H1 (cell line): ENCODE results near the gene USP3. TPM values are rescaled to one million over a fixed set of nuclear protein-coding genes. Genes with fewer than 3 reads are reported as not detected.

Source experiments
- ASH2L ChIP-seq: fragments of 200-600, 300-600 bp; sonication (generic); IDR thresholded peaks from one replicate; pipeline ENCODE4 v1.7.1; 2017; ENCODE audit warnings: low read length
- CBX5 ChIP-seq: fragments of 300-800, 300-1000 bp; sonication (generic); IDR thresholded peaks from 2 replicates; pipeline ENCODE4 v1.7.1; 2016; ENCODE audit warnings: antibody characterized with exemption, low read length, low read depth
- CEBPB ChIP-seq: IDR thresholded peaks from 2 replicates; pipeline ENCODE4 v1.6.1; 2012; ENCODE audit warnings: low read depth, low read length
- CTBP2 ChIP-seq: IDR thresholded peaks from 2 replicates; pipeline ENCODE4 v1.7.0; 2011; ENCODE audit warnings: borderline replicate concordance, mild to moderate bottlenecking, moderate library complexity, mixed read lengths, low read length; ENCODE audit not compliant: insufficient read depth, insufficient read length
- FOSL1 ChIP-seq: IDR thresholded peaks from 2 replicates; pipeline ENCODE4 v1.6.1; 2011; ENCODE audit warnings: mild to moderate bottlenecking, low read depth, low read length, moderate library complexity; ENCODE audit not compliant: insufficient read depth
- HDAC2 ChIP-seq, 2 experiments: fragments of 300-600 bp in 1 of 2; sonication (generic) in 1 of 2; IDR thresholded peaks; 2 replicates each; pipeline ENCODE4 v1.6.1; 2011 to 2012; ENCODE audit warnings: low read depth in 2 of 2, low read length in 2 of 2, mild to moderate bottlenecking in 2 of 2, moderate library complexity in 2 of 2, borderline replicate concordance in 1 of 2, inconsistent platforms in 1 of 2
- KDM1A ChIP-seq: fragments of 200-600, 300-600 bp; sonication (generic); IDR thresholded peaks from 2 replicates; pipeline ENCODE4 v1.7.1; 2016; ENCODE audit warnings: mild to moderate bottlenecking, low read length, borderline replicate concordance
- KDM4A ChIP-seq: IDR thresholded peaks from one replicate; pipeline ENCODE4 v1.7.1; 2012; ENCODE audit warnings: low read depth, mild to moderate bottlenecking, moderate library complexity, low read length, inconsistent platforms; ENCODE audit not compliant: severe bottlenecking
- KDM5A ChIP-seq: fragments of 200-600 bp; IDR thresholded peaks from 2 replicates; pipeline ENCODE4 v1.7.1; 2012; ENCODE audit warnings: mild to moderate bottlenecking, low read length, inconsistent platforms, mixed read lengths
- NANOG ChIP-seq: IDR thresholded peaks from 2 replicates; pipeline ENCODE4 v1.6.1; 2011; ENCODE audit warnings: low read length, low read depth, mild to moderate bottlenecking, inconsistent platforms; ENCODE audit not compliant: insufficient read depth, poor library complexity, severe bottlenecking
- PHF8 ChIP-seq: fragments of 200-600 bp; sonication (generic); conservative IDR thresholded peaks from 2 replicates; pipeline ENCODE4 v1.7.1; 2012; ENCODE audit warnings: low read depth, mild to moderate bottlenecking, inconsistent platforms, low read length, moderate library complexity
- POLR2A ChIP-seq, 2 experiments: IDR thresholded peaks; 1 replicate in 1 of 2; 2 replicates in 1 of 2; pipeline ENCODE4 v1.6.1; 2011; ENCODE audit warnings: low read depth in 2 of 2, low read length in 2 of 2, mild to moderate bottlenecking in 2 of 2; ENCODE audit errors: control extremely low read depth in 1 of 2
- POLR2AphosphoS5 ChIP-seq: IDR thresholded peaks from 2 replicates; pipeline ENCODE4 v1.6.1; 2011; ENCODE audit warnings: low read depth, low read length
- RBBP5 ChIP-seq: IDR thresholded peaks from 2 replicates; pipeline ENCODE4 v1.7.1; 2012; ENCODE audit warnings: low read depth, mild to moderate bottlenecking, inconsistent platforms, low read length, moderate library complexity, borderline replicate concordance
- SAP30 ChIP-seq: fragments of 300-600 bp; sonication (generic); IDR thresholded peaks from 2 replicates; pipeline ENCODE4 v1.7.1; 2012; ENCODE audit warnings: low read length, moderate library complexity, mild to moderate bottlenecking, inconsistent platforms; ENCODE audit not compliant: insufficient read depth, insufficient replicate concordance
- SP4 ChIP-seq: IDR thresholded peaks from 2 replicates; pipeline ENCODE4 v1.6.1; 2012; ENCODE audit warnings: low read length, inconsistent platforms
- TAF1 ChIP-seq: IDR thresholded peaks from 2 replicates; pipeline ENCODE4 v1.6.1; 2011; ENCODE audit warnings: mild to moderate bottlenecking, low read depth, low read length
- USF2 ChIP-seq: IDR thresholded peaks from 2 replicates; pipeline ENCODE4 v1.6.1; 2011; ENCODE audit warnings: low read length, improper control_type of control experiment
- YY1 ChIP-seq: IDR thresholded peaks from 2 replicates; pipeline ENCODE4 v1.6.1; 2011; ENCODE audit warnings: low read depth, mild to moderate bottlenecking, low read length
- polyA plus RNA-seq, 7 experiments: library from polyadenylated mRNA; depleted of rRNA in 3 of 7; stranded (reverse) in 5 of 7; unstranded in 2 of 7; fragments of >200 nt in 5 of 7; fragments of 200-250 nt in 2 of 7; gene quantifications; 1 replicate in 5 of 7; 2 replicates in 1 of 7; 4 replicates in 1 of 7; pipeline versions ENCODE4 v1.2.1 to v1.2.3, GENCODE V29; 2011 to 2013; ENCODE audit warnings: missing spikeins in 2 of 7, mixed read lengths in 2 of 7
- total RNA-seq: library from RNA; stranded (reverse); fragmentation: NEBNext Ultra II Directional; extraction: Animal tissue kit (Norgen Biotek cat#: 25700); gene quantifications from 2 replicates; pipeline ENCODE4 v1.2.1, GENCODE V29; 2021
- TF ChIP-seq, protein P1 (sequence below): IDR thresholded peaks from 2 replicates; pipeline ENCODE4 v1.6.1; 2012; ENCODE audit warnings: inconsistent platforms

USP3 gene
- total and polyA plus RNA-seq, 2 of the 8 experiments (the other 6 are each of a cell fraction or from before 2014, with no cell fraction given), result 15.5 to 16.2 TPM

DNA sequence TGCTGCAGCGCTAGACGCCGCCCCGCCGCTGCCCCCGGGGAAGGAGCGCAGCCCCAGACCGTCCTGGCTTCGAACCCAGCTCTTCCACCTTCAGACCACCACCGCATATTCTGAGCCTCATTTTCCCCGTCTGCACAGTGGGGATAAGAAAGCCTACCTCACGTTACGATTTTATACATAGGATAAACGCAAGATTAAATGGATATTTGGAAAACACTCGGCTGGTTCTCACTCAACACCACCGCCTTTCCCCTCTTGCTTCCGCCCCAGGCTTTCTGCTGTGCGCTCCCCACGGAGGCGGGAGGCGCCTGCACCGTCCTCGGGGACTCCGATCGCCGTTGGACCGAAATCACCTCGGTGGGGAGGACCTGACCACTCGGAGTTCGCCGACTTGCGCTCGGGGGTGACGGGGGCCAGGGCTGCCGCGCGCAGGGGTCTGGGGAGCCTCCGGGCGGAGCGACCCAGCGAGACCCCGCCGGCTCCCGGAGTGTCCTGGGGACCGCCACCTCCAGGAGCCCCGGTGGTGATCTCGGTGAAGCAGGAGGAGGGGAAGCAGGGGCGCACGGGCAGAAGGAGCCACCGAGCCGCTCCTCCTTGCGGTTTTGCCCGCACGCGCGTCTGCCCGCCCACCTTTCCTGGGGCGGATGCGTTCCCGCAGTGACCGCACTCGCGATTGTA lies 96.8 kb downstream of the USP3 start (continued):
- TF ChIP-seq, protein P1, sequence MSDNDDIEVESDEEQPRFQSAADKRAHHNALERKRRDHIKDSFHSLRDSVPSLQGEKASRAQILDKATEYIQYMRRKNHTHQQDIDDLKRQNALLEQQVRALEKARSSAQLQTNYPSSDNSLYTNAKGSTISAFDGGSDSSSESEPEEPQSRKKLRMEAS, result no peak
- no peak for TF ChIP-seq SP4
- TF ChIP-seq USF2, result no peak
- no peak for TF ChIP-seq YY1
- no peak for TF ChIP-seq CBX5
- no peak for TF ChIP-seq POLR2A (IDR thresholded peaks at IDR 0.05; ENCODE audit: control extremely low read depth in 1 of 2, low read depth in 2 of 2, low read length in 2 of 2)
- TF ChIP-seq TAF1, result no peak
- no peak for TF ChIP-seq KDM5A
- TF ChIP-seq NANOG, result no peak
- TF ChIP-seq FOSL1, result no peak
- peak; percentile 41; the same call in 1 of the 2 replicates for TF ChIP-seq PHF8
- no peak for TF ChIP-seq CEBPB
- TF ChIP-seq CTBP2, result no peak
- TF ChIP-seq RBBP5, result no peak; the same call in 1 of the 2 replicates
- no peak for TF ChIP-seq POLR2AphosphoS5
- TF ChIP-seq HDAC2 (IDR thresholded peaks at IDR 0.05; ENCODE audit: borderline replicate concordance in 1 of 2, low read depth in 2 of 2, low read length in 2 of 2), result no peak
- 0 out of 2 replicates have a peak, but pooled peaks have one; percentile 45 for TF ChIP-seq KDM1A
- no peak for TF ChIP-seq SAP30
- no peak for TF ChIP-seq ASH2L
- peak; percentile 61 for TF ChIP-seq KDM4A
- TF ChIP-seq, all 59 proteins: peak for 4
